DMS153 (cell line): ENCODE data around the gene ZMIZ1.

Source experiments
- DNase-seq: peaks from one replicate; lab custom pipeline; 2025; lab: John Stamatoyannopoulos, UW

Gene ZMIZ1

GRCh38 chr10:79286318-79286951 is 217.7 kb downstream of the ZMIZ1 start:
- no peak for DNase-seq

GRCh38 chr10:79287973-79288723 is 219.4 kb downstream of the ZMIZ1 start:
- no peak for DNase-seq

- DNase-seq: no peak
Observed at GRCh38 chr10:79289801-79290200, 221.0 kb downstream of the ZMIZ1 start.

GRCh38 chr10:79292026-79292766 is 223.4 kb downstream of the ZMIZ1 start:
- no peak for DNase-seq

GRCh38 chr10:79292891-79293746 is 224.4 kb downstream of the ZMIZ1 start:
- DNase-seq: no peak

GRCh38 chr10:79293841-79294581 is 225.2 kb downstream of the ZMIZ1 start:
- no peak for DNase-seq

GRCh38 chr10:79295563-79295962 is 226.8 kb downstream of the ZMIZ1 start:
- no peak for DNase-seq

GRCh38 chr10:79296431-79296830 is 227.7 kb downstream of the ZMIZ1 start:
- no peak for DNase-seq

- no peak for DNase-seq
Observed at GRCh38 chr10:79298403-79299244, 229.9 kb downstream of the ZMIZ1 start.

GRCh38 chr10:79299397-79300241 is 230.9 kb downstream of the ZMIZ1 start:
- no peak for DNase-seq

GRCh38 chr10:79300711-79301110 is 231.9 kb downstream of the ZMIZ1 start:
- DNase-seq: no peak

- DNase-seq: no peak
Observed at GRCh38 chr10:79301754-79302530, 233.2 kb downstream of the ZMIZ1 start.

GRCh38 chr10:79303631-79304478 is 235.1 kb downstream of the ZMIZ1 start:
- DNase-seq: no peak

- no peak for DNase-seq
Observed at GRCh38 chr10:79304479-79305087, 235.8 kb downstream of the ZMIZ1 start.

- no peak for DNase-seq
Observed at GRCh38 chr10:79305515-79305914, 236.7 kb downstream of the ZMIZ1 start.

GRCh38 chr10:79305988-79306387 is 237.2 kb downstream of the ZMIZ1 start:
- DNase-seq: no peak

- DNase-seq: no peak
Observed at GRCh38 chr10:79306644-79307220, 238.0 kb downstream of the ZMIZ1 start.
